ENCODE data around the gene MUC12.
"Not testable (repeated sequence)": the region's sequence is repeated elsewhere in the genome, so short reads cannot be mapped to it uniquely, and the experiment has no call there.

The MUC12 gene

GRCh38 chr7:100998530-100998929, 29.2 kb downstream of the MUC12 start:
- H3K27ac ChIP-seq (ENCODE audit: low read depth, low read length); H3K9ac ChIP-seq (ENCODE audit: low read depth, low read length); H3K27me3 ChIP-seq (ENCODE audit: insufficient read depth, low read length); H3K36me3 ChIP-seq (ENCODE audit: insufficient read depth, low read length); H3K4me1 ChIP-seq (ENCODE audit: insufficient read depth, low read length); H3K4me3 ChIP-seq (ENCODE audit: low read length); H3K9me3 ChIP-seq (ENCODE audit: insufficient read depth, low read depth, low read length): not testable (repeated sequence)
- 76% methylated on average over 3 of the region's 10 CpGs for WGBS

- H3K27ac ChIP-seq (ENCODE audit: low read depth, low read length); H3K4me1 ChIP-seq (ENCODE audit: insufficient read depth, low read length); H3K4me3 ChIP-seq (ENCODE audit: low read length); H3K36me3 ChIP-seq (ENCODE audit: insufficient read depth, low read length); H3K9ac ChIP-seq (ENCODE audit: low read depth, low read length); H3K9me3 ChIP-seq (ENCODE audit: insufficient read depth, low read depth, low read length); H3K27me3 ChIP-seq (ENCODE audit: insufficient read depth, low read length): not testable (repeated sequence)
- WGBS: no CpG with 5 or more reads among the region's 9 CpGs
Observed at GRCh38 chr7:100999334-100999733, 30.0 kb downstream of the MUC12 start.

- not testable (repeated sequence) for H3K9me3 ChIP-seq (ENCODE audit: insufficient read depth, low read depth, low read length); H3K36me3 ChIP-seq (ENCODE audit: insufficient read depth, low read length); H3K4me3 ChIP-seq (ENCODE audit: low read length); H3K27ac ChIP-seq (ENCODE audit: low read depth, low read length); H3K9ac ChIP-seq (ENCODE audit: low read depth, low read length); H3K27me3 ChIP-seq (ENCODE audit: insufficient read depth, low read length); H3K4me1 ChIP-seq (ENCODE audit: insufficient read depth, low read length)
- WGBS: 89% methylated on average over 5 of the region's 10 CpGs
Observed at GRCh38 chr7:101000025-101000424, 30.7 kb downstream of the MUC12 start.

GRCh38 chr7:101002333-101002732, 33.0 kb downstream of the MUC12 start:
- H3K36me3 ChIP-seq (ENCODE audit: insufficient read depth, low read length); H3K9ac ChIP-seq (ENCODE audit: low read depth, low read length); H3K4me1 ChIP-seq (ENCODE audit: insufficient read depth, low read length); H3K27me3 ChIP-seq (ENCODE audit: insufficient read depth, low read length); H3K27ac ChIP-seq (ENCODE audit: low read depth, low read length); H3K9me3 ChIP-seq (ENCODE audit: insufficient read depth, low read depth, low read length); H3K4me3 ChIP-seq (ENCODE audit: low read length): not testable (repeated sequence)
- no CpG with 5 or more reads among the region's 8 CpGs for WGBS

- H3K27me3 ChIP-seq (ENCODE audit: insufficient read depth, low read length); H3K27ac ChIP-seq (ENCODE audit: low read depth, low read length); H3K36me3 ChIP-seq (ENCODE audit: insufficient read depth, low read length); H3K9ac ChIP-seq (ENCODE audit: low read depth, low read length); H3K4me1 ChIP-seq (ENCODE audit: insufficient read depth, low read length); H3K9me3 ChIP-seq (ENCODE audit: insufficient read depth, low read depth, low read length); H3K4me3 ChIP-seq (ENCODE audit: low read length): not testable (repeated sequence)
- 86% methylated on average over 2 of the region's 2 CpGs for WGBS
Observed at GRCh38 chr7:101007361-101007760, 38.0 kb downstream of the MUC12 start.

GRCh38 chr7:101009629-101010028, 40.3 kb downstream of the MUC12 start:
- no peaks in the 10 kb centered on the region for H3K27me3 ChIP-seq (ENCODE audit: insufficient read depth, low read length)
- no peaks in the 10 kb centered on the region for H3K9me3 ChIP-seq (ENCODE audit: insufficient read depth, low read depth, low read length)
- no peak overlapping the region for H3K9ac ChIP-seq (ENCODE audit: low read depth, low read length)
- WGBS: 88% methylated on average over 4 of the region's 5 CpGs
- H3K27ac ChIP-seq (ENCODE audit: low read depth, low read length): no peak overlapping the region
- H3K4me1 ChIP-seq (ENCODE audit: insufficient read depth, low read length): no peaks in the 10 kb centered on the region
- H3K36me3 ChIP-seq (ENCODE audit: insufficient read depth, low read length): peaks cover 11% of the 10 kb centered on the region; the same call in 1 of the 2 replicates
- H3K4me3 ChIP-seq (ENCODE audit: low read length): no peak overlapping the region

- Histone ChIP-seq H3K27me3 (ENCODE audit: insufficient read depth, low read length) (no peaks in the 10 kb centered on the region), H3K27ac (ENCODE audit: low read depth, low read length) (no peak overlapping the region), H3K9ac (ENCODE audit: low read depth, low read length) (no peak overlapping the region), H3K9me3 (ENCODE audit: insufficient read depth, low read depth, low read length) (no peaks in the 10 kb centered on the region), H3K36me3 (ENCODE audit: insufficient read depth, low read length) (peaks cover 11% of the 10 kb centered on the region; the same call in 1 of the 2 replicates), H3K4me1 (ENCODE audit: insufficient read depth, low read length) (peaks cover 8% of the 10 kb centered on the region), H3K4me3 (ENCODE audit: low read length) (no peak overlapping the region)
- WGBS: 93% methylated on average over 6 of the region's 6 CpGs
Observed at GRCh38 chr7:101012931-101013330, 43.6 kb downstream of the MUC12 start.

GRCh38 chr7:101015626-101016025, 46.3 kb downstream of the MUC12 start:
- Histone ChIP-seq H3K4me1 (ENCODE audit: insufficient read depth, low read length) (peaks cover 15% of the 10 kb centered on the region), H3K27me3 (ENCODE audit: insufficient read depth, low read length) (no peaks in the 10 kb centered on the region), H3K27ac (ENCODE audit: low read depth, low read length) (no peak overlapping the region), H3K9me3 (ENCODE audit: insufficient read depth, low read depth, low read length) (no peaks in the 10 kb centered on the region), H3K36me3 (ENCODE audit: insufficient read depth, low read length) (peaks cover 11% of the 10 kb centered on the region; the same call in 1 of the 2 replicates), H3K9ac (ENCODE audit: low read depth, low read length) (no peak overlapping the region), H3K4me3 (ENCODE audit: low read length) (peak overlapping the region; percentile 77; the same call in 1 of the 2 replicates)
- 88% methylated on average over 8 of the region's 8 CpGs for WGBS

- Histone ChIP-seq H3K9me3 (ENCODE audit: insufficient read depth, low read depth, low read length) (no peaks in the 10 kb centered on the region), H3K9ac (ENCODE audit: low read depth, low read length) (peak overlapping the region; percentile 89), H3K36me3 (ENCODE audit: insufficient read depth, low read length) (peaks cover 6% of the 10 kb centered on the region; the same call in 1 of the 2 replicates), H3K4me3 (ENCODE audit: low read length) (peak overlapping the region; percentile 77), H3K27ac (ENCODE audit: low read depth, low read length) (peak overlapping the region; percentile 92), H3K27me3 (ENCODE audit: insufficient read depth, low read length) (no peaks in the 10 kb centered on the region), H3K4me1 (ENCODE audit: insufficient read depth, low read length) (peaks cover 15% of the 10 kb centered on the region)
- WGBS: 2% methylated on average over 27 of the region's 29 CpGs
Observed at GRCh38 chr7:101017064-101017777, 47.9 kb downstream of the MUC12 start.

- Histone ChIP-seq H3K27me3 (ENCODE audit: insufficient read depth, low read length) (no peaks in the 10 kb centered on the region), H3K36me3 (ENCODE audit: insufficient read depth, low read length) (peaks cover 3% of the 10 kb centered on the region; the same call in 1 of the 2 replicates), H3K4me1 (ENCODE audit: insufficient read depth, low read length) (peaks cover 15% of the 10 kb centered on the region), H3K4me3 (ENCODE audit: low read length) (peak overlapping the region; percentile 34), H3K9me3 (ENCODE audit: insufficient read depth, low read depth, low read length) (no peaks in the 10 kb centered on the region), H3K27ac (ENCODE audit: low read depth, low read length) (peak overlapping the region; percentile 68), H3K9ac (ENCODE audit: low read depth, low read length) (peak overlapping the region; percentile 16; the same call in 1 of the 2 replicates)
- WGBS: 15% methylated on average over 13 of the region's 14 CpGs
Observed at GRCh38 chr7:101018271-101019167, 49.2 kb downstream of the MUC12 start.

- no peak overlapping the region for H3K4me3 ChIP-seq (ENCODE audit: low read length)
- WGBS: 85% methylated on average over 8 of the region's 8 CpGs
Observed at GRCh38 chr7:101020444-101020843, 51.1 kb downstream of the MUC12 start.

More at GRCh38 chr7:101020444-101020843, 51.1 kb downstream of the MUC12 start:
- no peak overlapping the region for H3K9ac ChIP-seq (ENCODE audit: low read depth, low read length)
- H3K27ac ChIP-seq (ENCODE audit: low read depth, low read length): no peak overlapping the region
- no peaks in the 10 kb centered on the region for H3K27me3 ChIP-seq (ENCODE audit: insufficient read depth, low read length)
- H3K9me3 ChIP-seq (ENCODE audit: insufficient read depth, low read depth, low read length): no peaks in the 10 kb centered on the region
- peaks cover 15% of the 10 kb centered on the region for H3K4me1 ChIP-seq (ENCODE audit: insufficient read depth, low read length)
- H3K36me3 ChIP-seq (ENCODE audit: insufficient read depth, low read length): no peaks in the 10 kb centered on the region

Measured in HUES64 (cell line).